GM10248 (cell line): Measurements from ENCODE around the gene TEX261.

Source experiments
- CTCF ChIA-PET: fragments of 300-600 bp; sonication (Branson Sonifier 250); formaldehyde crosslinking; extraction: SDS; loops from one replicate; lab custom pipeline; 2021; ENCODE audit warnings: antibody characterized with exemption; lab: Yijun Ruan, JAX
- POLR2A ChIA-PET: fragments of 350-650 bp; sonication (Branson Sonifier 250); formaldehyde crosslinking; extraction: SDS; loops from one replicate; lab custom pipeline; 2020; ENCODE audit warnings: antibody characterized with exemption; lab: Yijun Ruan, JAX
- DNase-seq: peaks from one replicate; pipeline ENCODE4 v3.0.0; 2012; ENCODE audit errors: extremely low spot score
- CTCF ChIP-seq: IDR thresholded peaks from 2 replicates; pipeline ENCODE4 v1.5.1; 2012; ENCODE audit warnings: mild to moderate bottlenecking, low read depth; ENCODE audit errors: extremely low read depth, missing control alignments, control extremely low read depth

Gene TEX261

DNA sequence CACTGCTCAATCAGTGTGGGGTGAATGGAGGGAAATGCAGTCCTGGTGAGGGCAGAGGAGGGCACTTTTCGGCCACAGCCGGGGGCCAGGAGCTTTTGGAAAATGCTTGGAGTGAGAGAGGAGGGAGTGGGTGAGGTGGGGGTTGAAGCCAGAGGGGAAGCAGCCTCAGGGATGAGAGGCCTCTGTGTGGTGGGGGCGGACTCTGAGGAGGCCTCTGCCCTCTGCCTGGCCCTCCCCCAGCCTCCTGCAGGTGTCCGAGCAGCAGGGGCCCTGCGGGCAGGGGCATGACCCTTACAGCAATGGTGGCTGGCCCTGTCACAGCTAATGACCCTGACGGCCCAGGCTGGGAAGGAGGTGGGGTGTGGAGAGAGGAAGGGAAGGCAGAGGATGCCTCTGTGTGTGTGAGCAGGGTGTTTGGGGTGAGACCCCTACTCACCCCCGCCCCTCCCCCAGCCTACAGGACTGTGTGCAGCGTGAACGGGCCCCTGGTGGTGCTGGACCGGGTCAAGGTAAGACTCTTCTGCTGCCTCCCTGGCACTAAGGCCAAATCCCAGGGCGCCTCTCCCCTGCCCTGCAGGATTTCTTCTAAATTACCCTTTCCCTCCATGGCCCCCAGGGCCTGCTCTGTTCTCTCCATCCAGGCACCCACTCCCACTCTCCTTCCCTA is 51.3 kb downstream of the TEX261 start:
- no peak for DNase-seq
- ChIA-PET CTCF (interaction anchor here (1.2 kb wide), 2 partner anchors 17 to 71 kb away, joined by 3 to 4 read pairs; no protein-coding TSS in a partner anchor), POLR2A (no interaction called here)
- TF ChIP-seq CTCF: no peak

DNA sequence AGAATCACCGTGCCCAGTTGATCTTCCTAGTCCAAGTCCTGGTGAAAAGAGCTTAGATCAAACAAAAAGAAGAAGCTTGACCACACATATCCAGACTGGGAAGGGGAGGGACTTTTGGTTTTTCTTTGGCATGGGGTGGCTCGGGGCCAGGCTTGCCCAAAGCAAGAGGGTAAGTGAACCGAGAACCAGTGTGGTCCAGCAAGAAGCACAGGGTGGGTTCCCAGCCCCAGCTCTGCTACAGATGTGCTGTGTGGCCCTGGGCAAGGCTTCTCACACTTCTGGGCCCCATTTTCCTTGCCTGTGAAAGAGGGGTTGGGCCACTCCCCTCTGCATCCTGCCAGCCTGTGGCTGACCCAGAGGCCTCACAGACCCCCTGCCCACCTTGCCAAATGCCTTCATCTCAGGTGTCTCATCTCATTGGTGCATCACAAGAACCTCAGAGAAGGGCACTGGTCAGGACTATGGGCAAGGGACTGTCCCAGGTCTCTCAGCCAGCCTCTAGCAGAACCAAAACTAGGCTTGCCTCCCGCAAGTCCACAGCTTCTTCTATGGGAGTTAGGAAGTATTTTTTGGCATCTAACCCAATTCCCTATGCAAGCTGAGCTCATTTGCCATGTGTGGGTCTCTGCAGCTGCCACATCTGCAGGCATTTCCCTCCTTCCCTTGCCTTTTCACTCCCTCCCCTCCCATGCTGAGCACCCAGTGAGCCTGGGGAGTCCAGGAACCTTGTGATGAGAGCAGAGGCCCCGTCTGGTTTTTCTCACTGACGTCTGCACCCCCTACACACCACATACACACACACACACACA is 52.1 kb downstream of the TEX261 start:
- CTCF ChIA-PET: interaction anchor here (1.8 to 2.5 kb wide), 2 partner anchors 23 to 71 kb away, joined by 7 read pairs; no protein-coding TSS in a partner anchor
- TF ChIP-seq CTCF: no peak
- DNase-seq: no peak
- POLR2A ChIA-PET: no interaction called here

GRCh38 chr2:70941701-70942100 is 53.0 kb downstream of the TEX261 start:
- CTCF ChIA-PET: interaction anchor here (1.0 to 2.5 kb wide), 5 partner anchors 8 to 639 kb away, joined by 3 to 7 read pairs (median 3); no protein-coding TSS in a partner anchor
- no peak for TF ChIP-seq CTCF
- no peak for DNase-seq
- POLR2A ChIA-PET: no interaction called here

GRCh38 chr2:70941186-70941585 is 53.5 kb downstream of the TEX261 start:
- ChIA-PET CTCF (interaction anchor here (1.0 to 2.5 kb wide), 6 partner anchors 9 to 638 kb away, joined by 3 to 7 read pairs (median 4); no protein-coding TSS in a partner anchor), POLR2A (no interaction called here)
- no peak for DNase-seq
- TF ChIP-seq CTCF: no peak

- ChIA-PET CTCF (interaction anchor here (1.1 to 1.9 kb wide), 3 partner anchors 19 to 637 kb away, joined by 3 to 10 read pairs (median 4); no protein-coding TSS in a partner anchor), POLR2A (no interaction called here)
- no peak for TF ChIP-seq CTCF
- no peak for DNase-seq
Measured at GRCh38 chr2:70939839-70940580, 54.7 kb downstream of the TEX261 start.
